A673 (cell line): ENCODE measurements around the gene ARHGEF40. TPM values are rescaled to one million over a fixed set of nuclear protein-coding genes. Genes with fewer than 3 reads are reported as not detected.

Experiments
- BruUV-seq: library from RNA; stranded (reverse); fragments of 400-500 nt; replicated peaks from 2 replicates; lab custom pipeline; 2021; lab: Mats Ljungman, UMichigan
- CTCF ChIA-PET: fragments of 300-600 bp; sonication (Branson Sonifier 250); formaldehyde crosslinking; loops from one replicate; lab custom pipeline; 2022; ENCODE audit warnings: antibody characterized with exemption; lab: Charles Lee
- POLR2A ChIA-PET: fragments of 300-600 bp; sonication (Branson Sonifier 250); formaldehyde crosslinking; loops from one replicate; lab custom pipeline; 2022; ENCODE audit warnings: antibody characterized with exemption; ENCODE audit not compliant: low non-redundant PET; lab: Charles Lee
- DNase-seq: peaks from one replicate; pipeline ENCODE4 v3.0.0-alpha.2; 2015; ENCODE audit warnings: low spot score
- H3K27ac ChIP-seq: fragments of 200-600 bp; sonication (generic); 2 replicates; pipeline ENCODE4 v1.5.1; 2016; ENCODE audit warnings: mixed run types, low read depth, mild to moderate bottlenecking, mixed read lengths, antibody characterized with exemption, low read length; ENCODE audit not compliant: poor library complexity, severe bottlenecking
- H3K27me3 ChIP-seq: fragments of 200-600 bp; sonication (generic); replicated peaks from 2 replicates; pipeline ENCODE4 v1.6.1; 2017; ENCODE audit warnings: mixed run types, low read depth, mild to moderate bottlenecking, mixed read lengths, antibody characterized with exemption, low read length; ENCODE audit not compliant: insufficient read depth, poor library complexity
- H3K36me3 ChIP-seq: fragments of 200-600 bp; sonication (generic); 2 replicates; pipeline ENCODE4 v1.6.1; 2016; ENCODE audit warnings: mixed run types, mild to moderate bottlenecking, mixed read lengths, antibody characterized with exemption, low read length; ENCODE audit not compliant: insufficient read depth, poor library complexity, severe bottlenecking
- H3K4me1 ChIP-seq: fragments of 200-600 bp; sonication (generic); 2 replicates; pipeline ENCODE4 v1.6.1; 2017; ENCODE audit warnings: mixed run types, mild to moderate bottlenecking, mixed read lengths, antibody characterized with exemption, low read length; ENCODE audit not compliant: insufficient read depth, poor library complexity, severe bottlenecking
- H3K4me3 ChIP-seq: fragments of 200-600 bp; sonication (generic); 2 replicates; pipeline ENCODE4 v1.5.1; 2016; ENCODE audit warnings: low read depth, mixed run types, mild to moderate bottlenecking, mixed read lengths, low read length; ENCODE audit not compliant: poor library complexity, severe bottlenecking
- H3K9me3 ChIP-seq: fragments of 200-600 bp; sonication (generic); 2 replicates; pipeline ENCODE4 v1.6.1; 2016; ENCODE audit warnings: mixed run types, low read depth, mild to moderate bottlenecking, mixed read lengths, antibody characterized with exemption, low read length; ENCODE audit not compliant: poor library complexity, severe bottlenecking
- EZH2 ChIP-seq: fragments of 200-600 bp; sonication (generic); IDR thresholded peaks from 2 replicates; pipeline ENCODE4 v1.6.1; 2017; ENCODE audit warnings: borderline replicate concordance, low read depth, mild to moderate bottlenecking, mixed read lengths, antibody characterized with exemption, low read length; ENCODE audit not compliant: poor library complexity, severe bottlenecking
- intact Hi-C: fragments of 100-400 bp; cut with micrococcal nuclease; formaldehyde crosslinking; loops from one replicate; pipeline ENCODE4 v1.10.0; 2022; ENCODE audit not compliant: unreplicated experiment
- total RNA-seq: library from RNA; stranded (reverse); gene quantifications from 2 replicates; pipeline ENCODE4 v1.2.3, GENCODE V29; 2021
- TF ChIP-seq, protein P1 (sequence below): fragments of 300-800, 200-600 bp; sonication (generic); conservative IDR thresholded peaks from 2 replicates; pipeline ENCODE4 v1.5.1; 2017; ENCODE audit warnings: low read depth, mild to moderate bottlenecking, antibody characterized with exemption, low read length, moderate library complexity, mixed read lengths

ARHGEF40 gene
- total RNA-seq, 1 experiment from 2014 or later, result 89.6 TPM

DNA sequence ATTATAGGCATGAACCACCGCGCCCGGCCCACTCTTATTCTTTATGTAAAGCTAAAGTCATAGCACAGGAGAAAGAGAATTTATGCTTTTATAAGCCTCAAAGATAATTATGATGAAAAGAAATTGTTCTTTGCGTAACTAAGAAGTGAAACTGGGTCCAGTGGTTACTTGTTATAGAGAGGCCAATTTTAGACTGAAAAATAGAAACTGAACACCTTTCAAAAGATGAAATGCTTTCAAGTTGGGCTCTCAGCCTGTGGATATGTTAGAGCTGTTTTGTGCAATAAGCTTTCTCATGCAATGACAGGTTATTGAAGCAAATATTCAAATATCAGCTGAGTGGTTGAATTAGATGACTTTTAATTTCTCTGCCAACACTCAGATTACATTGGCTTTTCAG is 38.7 kb downstream of the ARHGEF40 start:
- intact Hi-C loops, result loop anchor here (5.0 kb wide), 1 partner anchor 251 kb away; no protein-coding TSS in a partner anchor

DNA sequence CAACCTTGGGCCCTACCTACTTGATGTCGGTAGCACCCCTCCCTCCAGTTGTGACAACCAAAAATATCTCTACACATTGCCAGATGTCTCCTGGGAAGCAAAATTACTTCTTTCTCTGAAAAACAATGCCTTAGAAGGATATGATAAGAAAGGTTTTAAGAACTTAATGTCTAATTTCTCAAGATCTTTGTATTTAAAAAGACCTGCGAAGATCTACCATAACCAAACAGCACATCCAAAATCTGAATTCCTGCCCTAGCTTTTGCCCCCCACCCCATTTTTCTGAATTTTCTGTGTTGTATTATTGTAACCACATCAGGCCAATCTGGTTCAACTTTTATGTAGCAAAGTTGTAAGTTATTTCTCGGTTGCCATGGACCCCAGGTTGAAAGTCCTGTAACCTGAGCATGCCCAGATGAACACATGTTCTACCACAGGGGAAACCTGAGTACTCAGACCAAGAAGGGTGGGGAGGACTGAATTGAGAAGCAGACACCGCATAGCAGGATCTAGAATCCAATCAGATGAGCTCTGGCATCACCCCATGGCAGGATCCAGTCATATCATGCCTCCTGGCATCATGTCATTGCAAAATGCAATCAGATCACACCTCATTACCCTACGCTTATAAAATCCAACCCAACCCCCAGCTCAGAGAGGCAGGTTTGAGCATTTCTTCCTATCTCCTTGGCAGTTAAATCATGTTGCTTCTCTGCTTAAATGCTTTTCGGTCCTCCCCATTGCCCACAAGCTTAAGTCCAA is 39.5 kb downstream of the ARHGEF40 start:
- TF ChIP-seq EZH2, result no peak
- TF ChIP-seq, protein P1, sequence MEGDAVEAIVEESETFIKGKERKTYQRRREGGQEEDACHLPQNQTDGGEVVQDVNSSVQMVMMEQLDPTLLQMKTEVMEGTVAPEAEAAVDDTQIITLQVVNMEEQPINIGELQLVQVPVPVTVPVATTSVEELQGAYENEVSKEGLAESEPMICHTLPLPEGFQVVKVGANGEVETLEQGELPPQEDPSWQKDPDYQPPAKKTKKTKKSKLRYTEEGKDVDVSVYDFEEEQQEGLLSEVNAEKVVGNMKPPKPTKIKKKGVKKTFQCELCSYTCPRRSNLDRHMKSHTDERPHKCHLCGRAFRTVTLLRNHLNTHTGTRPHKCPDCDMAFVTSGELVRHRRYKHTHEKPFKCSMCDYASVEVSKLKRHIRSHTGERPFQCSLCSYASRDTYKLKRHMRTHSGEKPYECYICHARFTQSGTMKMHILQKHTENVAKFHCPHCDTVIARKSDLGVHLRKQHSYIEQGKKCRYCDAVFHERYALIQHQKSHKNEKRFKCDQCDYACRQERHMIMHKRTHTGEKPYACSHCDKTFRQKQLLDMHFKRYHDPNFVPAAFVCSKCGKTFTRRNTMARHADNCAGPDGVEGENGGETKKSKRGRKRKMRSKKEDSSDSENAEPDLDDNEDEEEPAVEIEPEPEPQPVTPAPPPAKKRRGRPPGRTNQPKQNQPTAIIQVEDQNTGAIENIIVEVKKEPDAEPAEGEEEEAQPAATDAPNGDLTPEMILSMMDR, result no peak
- H3K4me3 ChIP-seq, result no peak overlapping the region
- ChIA-PET CTCF (interaction anchor here (1.2 to 1.6 kb wide), 2 partner anchors 10 to 41 kb away, joined by 4 to 7 read pairs; no protein-coding TSS in a partner anchor), POLR2A (no interaction called here)
- no peaks in the 10 kb centered on the region for H3K27me3 ChIP-seq
- intact Hi-C loops, result loop anchor here (5.0 kb wide), 1 partner anchor 252 kb away; no protein-coding TSS in a partner anchor
- DNase-seq, result peak; percentile 47
- peaks cover 18% of the 10 kb centered on the region for H3K4me1 ChIP-seq
- H3K27ac ChIP-seq, result peak overlapping the region; percentile 7
- no TSS peak for BruUV-seq
- no peaks in the 10 kb centered on the region for H3K9me3 ChIP-seq
- no peaks in the 10 kb centered on the region for H3K36me3 ChIP-seq

More for the DNA sequence above, 38.7 kb downstream of the ARHGEF40 start:
- H3K27ac ChIP-seq, result no peak overlapping the region
- no peaks in the 10 kb centered on the region for H3K27me3 ChIP-seq
- BruUV-seq, result no TSS peak
- peaks cover 18% of the 10 kb centered on the region for H3K4me1 ChIP-seq
- ChIA-PET CTCF (interaction anchor here (0.6 to 1.6 kb wide), 2 partner anchors 37 to 40 kb away, joined by 3 to 7 read pairs; no protein-coding TSS in a partner anchor), POLR2A (no interaction called here)
- no peak for DNase-seq
- H3K9me3 ChIP-seq, result no peaks in the 10 kb centered on the region
- TF ChIP-seq, protein P1, result no peak
- no peak for TF ChIP-seq EZH2
- H3K4me3 ChIP-seq, result no peak overlapping the region
- no peaks in the 10 kb centered on the region for H3K36me3 ChIP-seq

DNA sequence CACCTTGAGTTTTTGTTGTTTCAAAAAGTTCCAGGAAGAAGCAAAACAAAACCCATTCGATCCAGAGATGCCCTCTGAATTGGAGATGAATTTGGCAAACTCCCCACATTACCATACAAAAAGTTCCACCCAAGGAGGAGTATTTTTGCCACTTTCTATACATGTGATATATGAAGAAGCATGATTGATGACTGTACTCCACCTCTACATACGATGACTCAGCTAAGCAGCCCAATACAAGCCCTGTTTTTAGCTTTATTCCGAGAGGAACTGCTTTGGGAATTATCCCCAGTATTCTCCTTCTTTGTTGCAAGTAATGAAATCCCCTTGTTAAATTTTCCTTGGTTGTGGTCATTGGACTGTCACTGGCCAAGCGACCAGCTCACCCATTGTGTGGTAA is 42.2 kb downstream of the ARHGEF40 start:
- POLR2A ChIA-PET, result no interaction called here
- no peak overlapping the region for H3K27ac ChIP-seq
- no peaks in the 10 kb centered on the region for H3K36me3 ChIP-seq
- no TSS peak for BruUV-seq
- H3K4me3 ChIP-seq, result no peak overlapping the region
- peaks cover 7% of the 10 kb centered on the region for H3K4me1 ChIP-seq
- TF ChIP-seq EZH2, result no peak
- TF ChIP-seq, protein P1, result no peak
- CTCF ChIA-PET, result no interaction called here
- H3K9me3 ChIP-seq, result no peaks in the 10 kb centered on the region
- DNase-seq, result no peak
- intact Hi-C loops, result no loop called here
- H3K27me3 ChIP-seq, result no peaks in the 10 kb centered on the region
